GM18867 (cell line): ENCODE data around the gene MAN1A2.

Experiments used
- ATAC-seq: cut with Tn5 transposase; IDR thresholded peaks from one replicate; pipeline ENCODE4 v1.9.1; 2021; ENCODE audit warnings: mild to moderate bottlenecking, moderate library complexity; ENCODE audit not compliant: unreplicated experiment

Gene MAN1A2

DNA sequence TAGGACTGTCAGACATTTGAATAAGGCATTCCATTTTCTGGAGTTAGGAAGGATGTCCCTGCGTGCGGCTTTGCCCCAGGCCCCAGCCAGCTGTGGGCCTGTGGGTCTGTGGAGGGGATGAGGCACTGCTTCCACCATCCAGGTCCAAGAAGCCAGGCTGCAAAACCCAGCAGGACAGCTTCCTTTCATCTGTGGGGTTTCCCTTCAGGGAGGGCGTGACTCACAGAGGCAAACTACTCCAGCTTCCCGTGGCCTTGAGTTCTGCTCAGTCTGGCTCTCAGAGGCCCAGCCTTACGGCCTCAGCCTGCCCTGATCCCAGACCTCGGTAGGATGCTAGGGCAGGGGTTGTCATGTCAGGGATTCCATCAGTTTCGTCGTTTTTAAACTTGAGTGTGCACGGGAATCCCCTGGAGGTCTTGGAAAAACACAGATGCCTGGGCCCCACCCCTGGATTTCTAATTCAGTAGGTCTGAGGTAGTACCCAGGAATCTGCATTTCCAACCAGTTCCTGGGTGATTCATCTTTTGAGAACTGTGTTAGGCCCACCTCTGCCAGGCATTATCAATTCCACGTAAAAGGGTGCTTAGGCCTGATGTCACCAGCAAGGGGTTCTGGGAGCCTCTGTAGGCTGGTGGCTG is 206.3 kb downstream of the MAN1A2 start:
- no peak for ATAC-seq

DNA sequence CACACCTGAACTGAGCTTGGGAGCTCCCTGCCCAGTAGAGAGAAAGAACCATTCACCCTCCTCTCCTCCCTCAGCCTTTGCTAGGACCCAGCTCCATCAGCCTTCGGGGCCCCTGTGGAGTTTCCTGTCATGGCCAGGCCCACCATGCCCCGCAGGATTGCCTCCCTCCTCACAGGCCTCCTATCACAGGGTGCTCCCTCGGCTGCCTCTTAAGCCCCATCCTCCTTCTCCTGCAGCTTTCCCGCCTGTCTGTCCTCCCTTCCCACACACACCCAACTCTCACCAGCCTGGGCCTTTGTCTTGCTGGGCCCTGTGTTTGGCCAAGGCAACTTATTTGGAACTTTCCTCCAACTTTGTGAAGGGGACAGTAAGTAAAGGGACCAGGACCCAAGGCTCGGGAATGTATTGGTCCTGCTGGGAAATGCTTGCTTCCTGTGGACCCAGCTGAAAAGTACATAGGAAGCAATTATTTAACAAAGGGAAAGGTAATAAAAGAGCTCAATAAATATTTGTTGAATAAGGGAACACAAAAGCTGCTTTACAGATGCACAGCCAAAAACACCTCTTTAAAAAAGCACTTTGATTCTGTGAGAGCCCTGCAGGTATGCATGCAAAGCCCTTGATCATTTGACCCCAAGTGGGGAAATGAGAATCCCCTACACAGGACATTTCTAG is 207.0 kb downstream of the MAN1A2 start:
- no peak for ATAC-seq

DNA sequence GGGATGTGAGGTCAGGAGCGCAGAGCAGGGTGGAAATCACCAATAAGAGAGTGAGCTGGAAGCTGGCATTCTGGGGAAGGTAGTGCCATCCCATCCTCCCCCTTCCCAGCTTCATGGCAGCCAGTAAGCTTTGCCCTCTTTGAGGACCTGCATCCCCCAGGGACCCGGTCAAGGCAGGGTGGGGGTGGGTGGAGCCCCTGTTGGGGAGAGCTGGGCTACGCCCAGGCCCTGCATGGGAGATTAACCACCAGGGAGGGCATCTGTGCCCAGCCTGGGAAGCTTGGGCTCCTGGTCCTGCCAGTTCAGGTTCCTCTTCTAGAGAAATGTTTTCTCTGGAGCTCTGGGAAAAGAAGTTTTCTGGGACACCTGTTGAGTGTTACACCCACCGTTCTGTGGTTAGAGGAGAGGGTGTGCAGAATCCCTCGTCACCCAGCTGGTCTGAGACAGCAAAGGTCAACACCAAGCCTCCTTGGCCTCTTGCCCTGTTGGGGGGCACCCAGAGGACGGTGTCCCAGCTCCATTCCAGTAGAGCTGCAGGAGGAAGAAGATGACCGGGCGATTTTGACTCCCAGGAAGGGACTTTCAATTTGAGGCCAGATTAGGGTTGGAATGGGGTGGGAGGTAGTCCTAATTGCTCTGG is 208.5 kb downstream of the MAN1A2 start:
- ATAC-seq, result no peak

DNA sequence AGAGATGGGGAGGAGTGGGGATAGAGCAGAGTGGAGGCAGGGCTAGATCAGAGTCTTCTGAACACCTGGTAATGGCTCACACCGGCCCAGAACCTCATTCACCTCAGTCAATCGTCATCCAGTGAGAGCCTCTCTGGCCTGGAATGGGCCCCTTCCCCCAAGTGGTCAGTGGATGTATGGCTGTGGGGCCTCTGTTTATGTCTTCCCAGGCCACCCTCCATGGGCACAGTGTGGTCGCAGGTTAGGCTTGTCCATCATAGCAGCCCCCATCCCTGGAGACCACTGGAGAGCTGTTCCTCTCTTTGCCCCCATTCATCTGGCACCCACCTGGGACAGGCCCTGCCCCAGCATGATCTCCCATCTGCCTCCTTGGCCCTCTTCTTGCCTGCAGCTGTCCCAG is 209.0 kb downstream of the MAN1A2 start:
- ATAC-seq, result no peak

DNA sequence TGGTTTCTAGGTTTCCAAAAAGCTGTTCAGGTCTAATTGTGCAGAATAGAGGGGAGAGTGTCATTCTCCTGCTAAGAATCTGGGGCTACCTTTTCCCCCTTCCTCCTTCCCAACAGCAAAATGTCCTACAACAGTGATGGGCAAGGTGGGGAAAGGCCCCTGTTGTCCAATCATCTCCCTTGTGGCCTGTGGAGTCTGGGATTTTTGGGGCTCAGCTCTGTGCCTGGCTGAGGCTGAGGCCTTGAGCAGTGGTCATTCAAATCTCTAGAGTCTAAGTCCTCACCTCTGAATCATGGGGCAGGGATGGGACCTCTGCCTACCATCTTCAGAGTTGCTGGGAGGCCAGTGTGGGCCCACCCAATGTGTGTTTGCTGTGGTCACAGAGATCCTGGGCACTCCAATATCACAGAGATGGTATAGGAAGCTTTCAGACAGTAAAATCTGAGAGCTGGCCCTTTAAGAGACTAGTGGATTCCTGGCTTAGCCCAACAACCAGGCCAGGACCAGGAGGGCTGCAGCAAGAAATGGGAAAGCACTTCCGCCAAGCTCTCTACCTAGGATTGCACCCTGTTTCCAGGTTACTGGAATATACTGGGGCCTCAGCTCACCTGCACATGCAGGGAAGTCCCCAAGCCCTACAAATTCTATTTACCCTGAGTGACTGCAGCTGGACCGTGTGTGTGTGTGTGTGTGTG is 210.1 kb downstream of the MAN1A2 start:
- no peak for ATAC-seq

DNA sequence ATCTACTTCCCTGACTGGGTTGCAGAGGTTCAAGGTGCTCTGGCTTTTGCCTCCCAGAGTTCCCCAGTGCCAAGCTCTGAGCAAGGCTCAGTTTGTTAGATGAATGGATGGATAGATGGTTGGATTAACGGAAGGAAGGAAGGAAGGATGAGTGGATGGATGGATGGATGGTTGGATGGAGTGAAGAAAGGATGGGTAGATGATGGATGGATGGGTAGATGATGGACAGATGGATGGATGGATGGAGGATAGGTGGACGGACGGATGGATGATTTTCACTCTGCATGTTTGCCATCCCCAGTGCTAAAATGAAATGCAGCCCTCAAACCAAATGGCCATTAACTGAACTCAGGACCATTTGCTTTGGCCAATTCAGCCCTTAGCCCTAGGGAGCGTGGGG is 211.2 kb downstream of the MAN1A2 start:
- ATAC-seq, result no peak
